Activated CD4-positive, alpha-beta T cell treated with anti-CD3 and anti-CD28 coated beads, Interleukin-2, amount 50 U/mL, for 48 hours (primary cell): Measurements from ENCODE around the gene POU2F3.
"Not testable (repeated sequence)": the region's sequence is repeated elsewhere in the genome, so short reads cannot be mapped to it uniquely, and the experiment has no call there.

Source experiments
- DNase-seq, 2 experiments: peaks; one replicate each; pipeline ENCODE4 v3.0.0-alpha.2; 2020

The POU2F3 gene

DNA sequence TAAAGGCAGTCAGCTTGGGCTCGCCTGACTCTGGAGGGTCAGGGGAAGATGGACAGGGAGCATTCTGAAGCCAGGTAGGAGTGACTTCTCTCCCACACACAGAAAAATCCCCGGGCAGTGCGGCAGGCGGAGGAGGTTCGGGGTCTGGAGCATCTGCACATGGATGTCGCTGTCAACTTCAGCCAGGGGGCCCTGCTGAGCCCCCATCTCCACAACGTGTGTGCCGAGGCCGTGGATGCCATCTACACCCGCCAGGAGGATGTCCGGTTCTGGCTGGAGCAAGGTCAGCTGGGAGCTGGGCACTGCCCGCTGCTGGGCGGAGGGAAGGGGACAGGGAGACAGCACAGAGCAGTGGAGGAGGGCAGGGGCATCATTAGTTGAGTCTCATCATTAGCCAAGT, 13.2 kb upstream of the POU2F3 start:
- no peak for DNase-seq

DNA sequence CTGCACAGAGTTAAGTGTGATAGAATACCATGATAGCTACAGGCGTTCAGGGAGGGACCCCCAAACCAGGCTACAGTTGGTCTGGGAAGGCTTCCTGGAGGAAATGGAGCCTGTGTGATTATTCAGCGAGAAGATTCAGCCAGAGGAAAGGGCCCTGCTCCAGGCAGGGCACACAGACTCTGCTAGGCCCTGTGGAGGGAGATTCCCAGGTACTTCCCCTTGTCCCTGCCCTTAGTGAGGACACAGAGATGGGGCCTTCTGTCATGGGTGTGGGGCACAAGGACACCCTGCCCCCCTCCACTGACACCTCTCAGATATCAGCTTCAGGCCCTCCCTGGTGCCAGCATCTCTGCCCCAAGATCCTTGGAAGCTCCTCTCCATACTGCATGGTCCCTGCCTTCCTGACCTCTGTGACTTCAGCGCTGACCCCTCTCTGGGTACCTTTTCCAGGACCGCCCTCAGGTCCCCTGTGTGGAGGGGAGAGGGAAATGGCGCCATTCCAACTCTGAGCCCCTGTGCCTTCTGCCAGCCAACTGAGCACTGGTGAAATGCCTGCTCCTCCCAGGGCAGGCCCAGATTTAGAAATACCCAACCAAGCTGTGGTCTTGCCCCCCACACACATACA, 12.6 kb upstream of the POU2F3 start:
- no peak for DNase-seq

DNA sequence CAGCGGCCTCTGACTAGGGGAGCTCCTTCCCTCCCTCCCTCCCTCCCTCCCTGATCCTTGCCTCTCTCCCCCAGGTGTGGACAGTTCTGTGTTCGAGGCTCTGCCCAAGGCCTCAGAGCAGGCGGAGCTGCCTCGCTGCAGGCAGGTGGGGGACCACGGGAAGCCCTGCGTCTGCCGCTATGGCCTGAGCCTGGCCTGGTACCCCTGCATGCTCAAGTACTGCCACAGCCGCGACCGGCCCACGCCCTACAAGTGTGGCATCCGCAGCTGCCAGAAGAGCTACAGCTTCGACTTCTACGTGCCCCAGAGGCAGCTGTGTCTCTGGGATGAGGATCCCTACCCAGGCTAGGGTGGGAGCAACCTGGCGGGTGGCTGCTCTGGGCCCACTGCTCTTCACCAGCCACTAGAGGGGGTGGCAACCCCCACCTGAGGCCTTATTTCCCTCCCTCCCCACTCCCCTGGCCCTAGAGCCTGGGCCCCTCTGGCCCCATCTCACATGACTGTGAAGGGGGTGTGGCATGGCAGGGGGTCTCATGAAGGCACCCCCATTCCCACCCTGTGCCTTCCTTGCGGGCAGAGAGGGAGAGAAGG, 11.1 kb upstream of the POU2F3 start:
- DNase-seq, result no peak

DNA sequence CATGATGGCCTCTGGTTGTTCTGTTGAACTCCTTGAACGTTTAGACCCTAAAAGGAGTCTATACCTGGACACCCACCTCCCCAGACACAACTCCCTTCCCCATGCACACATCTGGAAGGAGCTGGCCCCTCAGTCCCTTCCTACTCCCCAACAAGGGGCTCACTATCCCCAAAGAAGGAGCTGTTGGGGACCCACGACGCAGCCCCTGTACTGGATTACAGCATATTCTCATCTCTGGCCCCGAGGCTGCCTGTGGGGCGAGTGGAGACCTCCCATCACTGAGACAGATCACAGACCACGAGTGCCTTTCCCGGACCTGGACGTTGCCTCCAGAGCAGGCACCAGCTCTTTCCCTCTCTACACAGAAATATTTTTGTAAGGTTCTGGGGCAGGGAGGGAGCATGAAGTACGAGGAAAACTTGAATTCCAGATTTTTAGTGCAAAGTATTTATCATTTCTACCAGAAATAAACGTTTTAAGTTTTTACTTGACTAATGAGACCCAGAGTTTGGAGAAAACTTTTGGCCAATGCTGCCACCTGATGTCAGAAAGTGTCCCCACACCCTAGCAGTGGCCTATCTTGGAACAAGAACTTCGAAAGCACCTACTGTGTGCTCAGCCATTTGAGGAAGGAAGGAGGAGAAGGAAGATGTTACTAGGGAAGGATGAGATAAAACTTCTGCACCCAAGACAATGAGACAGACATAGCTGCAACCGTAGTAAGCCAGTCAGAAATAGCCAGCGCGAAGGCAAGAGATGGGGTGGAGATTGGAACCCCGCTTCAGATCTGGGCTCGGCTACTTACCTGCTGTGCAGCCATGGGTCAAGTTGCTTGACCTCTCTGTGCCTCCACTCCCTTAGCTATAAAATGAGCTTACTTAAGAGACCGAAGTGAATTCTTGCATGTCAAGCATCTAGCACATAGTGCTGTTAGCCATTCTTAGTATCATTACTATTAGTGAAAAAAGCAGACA, 10.2 kb upstream of the POU2F3 start:
- DNase-seq, result peak; percentile 20 to 41

DNA sequence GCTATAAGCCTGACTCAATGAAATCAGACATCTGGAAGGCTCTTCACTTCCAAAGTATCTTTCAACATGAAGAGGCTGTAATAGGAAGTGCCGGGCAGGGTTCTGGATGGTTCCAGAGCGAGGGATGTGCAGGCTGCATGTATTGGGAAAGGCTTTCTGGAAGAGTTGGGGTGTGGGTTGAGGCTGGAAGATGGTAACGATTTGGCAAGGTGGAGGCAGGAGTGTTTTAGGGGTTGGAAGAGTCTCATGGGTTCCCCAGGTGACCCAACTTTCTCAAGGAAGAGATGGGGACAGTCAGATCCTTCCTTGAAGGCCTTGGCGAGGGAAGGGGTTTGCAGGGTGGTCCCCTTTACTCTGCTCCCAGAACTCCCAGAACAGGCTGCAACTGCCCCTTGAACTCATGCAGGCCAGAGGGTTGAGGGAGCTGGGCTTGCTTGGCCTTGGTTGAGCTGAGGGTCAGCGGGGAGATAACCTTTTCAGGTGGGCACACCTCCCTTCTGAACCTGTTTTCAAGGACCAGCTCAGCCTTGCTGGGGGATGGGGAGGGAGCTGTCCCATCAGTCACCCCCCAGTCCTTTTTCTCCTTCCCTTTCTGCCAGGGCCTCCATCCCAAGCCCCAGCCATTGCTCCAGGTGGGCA, 9.4 kb upstream of the POU2F3 start:
- no peak for DNase-seq

DNA sequence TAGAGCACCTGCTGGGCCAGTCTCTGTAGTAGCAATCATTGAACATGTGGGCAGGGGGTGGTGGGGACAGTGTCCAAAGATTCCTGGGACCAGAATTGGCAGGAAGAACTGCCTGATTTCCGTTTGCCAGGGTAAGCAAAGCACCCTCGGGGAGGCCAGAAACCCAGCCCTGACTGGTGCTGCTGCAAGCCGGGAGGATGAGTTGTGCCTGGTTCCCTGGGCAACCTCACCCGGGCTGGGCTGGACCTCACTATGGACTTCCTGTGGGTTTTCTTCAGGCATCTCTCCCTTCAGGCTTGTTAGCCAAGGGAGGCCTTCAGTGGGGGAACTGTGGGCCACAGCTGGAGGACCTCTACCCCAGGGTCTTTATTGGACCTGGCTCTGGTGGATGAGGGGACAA, 8.0 kb upstream of the POU2F3 start:
- no peak for DNase-seq

DNA sequence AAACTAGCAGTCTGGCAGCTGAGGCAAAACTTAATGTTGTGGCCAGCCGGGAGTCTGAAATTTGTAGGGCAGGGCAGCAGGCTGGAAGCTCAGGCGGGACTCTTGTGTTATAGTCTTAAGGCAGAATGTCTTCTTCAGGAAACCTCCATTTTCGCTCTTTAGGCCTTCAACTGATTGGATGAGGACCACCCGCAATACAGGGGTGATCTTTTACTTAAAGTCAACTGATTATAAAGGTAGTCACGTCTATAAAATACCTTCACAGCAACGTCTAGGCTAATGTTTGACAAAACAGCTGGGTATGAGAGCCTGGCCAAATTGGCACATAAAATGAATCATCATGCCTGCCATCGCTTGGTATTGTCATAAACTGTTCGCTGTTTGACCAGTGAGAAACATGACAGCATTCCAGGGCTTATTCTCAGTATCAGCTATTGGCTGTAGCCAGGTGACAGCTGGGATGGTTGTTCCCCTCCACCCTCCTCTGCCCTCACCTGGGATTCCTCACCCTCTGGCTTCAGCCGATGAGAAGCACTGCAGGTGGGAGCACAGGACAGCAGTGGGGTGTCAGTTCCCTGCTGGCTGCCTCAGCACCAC, 6.6 kb upstream of the POU2F3 start:
- DNase-seq, result no peak

DNA sequence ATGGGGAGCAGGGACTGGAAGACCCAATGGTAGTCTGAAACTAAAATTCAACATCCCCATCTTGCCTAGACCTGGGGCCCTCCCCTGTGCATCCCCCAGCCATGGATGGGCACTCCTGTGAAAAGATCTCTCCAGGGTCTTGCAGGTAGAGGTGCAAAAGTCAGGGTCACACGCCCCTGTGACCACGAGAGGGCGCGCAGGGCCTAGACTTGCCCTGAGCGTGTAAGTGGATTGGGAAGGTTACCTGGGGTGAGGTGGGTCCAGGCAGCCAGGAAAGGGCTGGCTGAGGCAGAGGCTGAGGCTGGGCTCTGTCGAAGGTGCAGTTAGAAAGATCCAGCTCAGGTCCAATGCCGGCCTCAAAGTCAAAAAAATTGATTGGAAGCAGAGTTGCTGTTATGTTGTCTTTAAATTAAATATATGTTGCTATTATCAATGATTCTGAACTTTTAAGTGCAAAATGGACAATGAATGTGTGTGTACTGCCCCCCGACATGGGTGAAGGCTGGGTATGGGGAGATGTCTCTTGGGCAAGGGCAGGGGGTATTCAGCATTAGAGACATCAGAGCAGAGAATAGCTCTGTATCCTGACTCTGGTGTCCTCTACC, 4.8 kb upstream of the POU2F3 start:
- DNase-seq, result peak; percentile 71 to 78

DNA sequence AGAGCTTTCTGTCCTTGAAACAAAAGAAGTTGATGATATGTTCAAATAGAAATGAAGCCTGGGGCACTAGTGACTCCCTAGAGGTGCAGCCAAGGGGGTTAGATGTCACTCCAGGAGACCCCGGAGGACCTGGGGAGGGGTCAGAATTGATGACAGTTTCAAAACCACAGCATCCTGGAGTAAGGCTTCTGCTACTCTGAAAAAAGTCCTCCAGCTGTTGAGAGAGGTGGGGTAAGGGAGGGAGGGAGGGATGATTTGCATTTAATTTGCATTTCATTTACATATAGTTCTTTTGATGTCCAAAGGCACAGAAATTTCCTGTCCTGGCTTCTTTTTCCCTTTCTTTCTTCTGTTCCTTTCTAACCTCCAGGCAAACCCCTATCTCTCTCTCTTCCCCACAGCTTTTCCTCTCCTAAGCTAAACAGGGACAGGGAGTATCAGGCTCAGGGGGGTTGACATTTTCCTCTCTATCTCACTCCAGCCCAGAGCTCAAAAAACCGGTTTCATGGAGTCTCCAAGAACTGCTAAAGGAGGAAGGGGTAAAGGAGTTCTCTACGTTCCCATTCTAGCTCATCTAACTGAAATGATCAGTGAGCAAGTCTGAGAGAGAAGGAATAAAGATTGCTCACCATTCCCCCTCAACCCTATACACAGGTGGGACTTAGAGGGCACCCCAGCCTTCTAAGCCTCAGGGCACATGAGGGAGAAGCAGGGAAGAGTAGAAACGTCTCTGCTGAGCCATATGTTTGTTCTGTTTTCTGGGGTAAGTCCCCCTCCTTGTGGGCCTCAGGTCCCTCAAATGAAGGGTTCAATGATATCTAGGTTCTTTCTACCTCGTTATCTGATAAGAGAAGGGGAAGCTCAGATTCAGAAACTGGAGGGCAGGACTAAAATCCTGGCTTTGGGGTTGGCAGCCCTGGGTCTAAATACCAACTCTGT, 3.5 kb upstream of the POU2F3 start:
- DNase-seq, result no peak

DNA sequence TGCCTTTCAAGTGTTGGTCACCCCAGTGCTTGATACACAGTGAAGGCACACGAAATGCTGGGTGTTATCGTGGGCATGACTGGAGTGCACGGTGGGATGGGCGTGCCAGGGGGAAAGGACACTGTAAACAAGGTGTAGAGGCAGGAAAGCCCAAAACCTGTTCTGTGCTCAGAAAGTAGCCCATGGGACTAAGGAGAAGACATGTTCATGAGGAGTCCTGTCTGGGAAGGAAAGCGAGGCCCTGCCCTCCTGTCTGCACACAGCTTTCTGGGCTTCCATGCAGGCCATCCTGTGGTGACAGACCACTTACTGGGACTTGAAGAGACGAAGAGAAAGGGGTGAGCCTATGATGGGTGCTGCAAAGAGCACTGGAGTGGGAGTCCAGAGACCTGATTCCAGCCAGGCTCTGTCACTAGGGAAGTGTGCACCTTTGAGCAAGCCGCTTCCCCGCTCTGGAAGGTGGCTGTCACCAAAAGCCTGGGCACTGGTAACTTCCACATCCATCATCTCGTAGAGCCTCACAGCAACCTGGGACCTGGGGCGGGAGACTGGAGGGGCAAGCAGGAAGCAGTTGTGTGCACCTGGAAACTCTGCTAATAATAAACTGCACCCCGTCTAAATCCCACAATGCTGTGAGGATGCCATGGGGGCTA, 846 bp upstream of the POU2F3 start:
- no peak for DNase-seq

DNA sequence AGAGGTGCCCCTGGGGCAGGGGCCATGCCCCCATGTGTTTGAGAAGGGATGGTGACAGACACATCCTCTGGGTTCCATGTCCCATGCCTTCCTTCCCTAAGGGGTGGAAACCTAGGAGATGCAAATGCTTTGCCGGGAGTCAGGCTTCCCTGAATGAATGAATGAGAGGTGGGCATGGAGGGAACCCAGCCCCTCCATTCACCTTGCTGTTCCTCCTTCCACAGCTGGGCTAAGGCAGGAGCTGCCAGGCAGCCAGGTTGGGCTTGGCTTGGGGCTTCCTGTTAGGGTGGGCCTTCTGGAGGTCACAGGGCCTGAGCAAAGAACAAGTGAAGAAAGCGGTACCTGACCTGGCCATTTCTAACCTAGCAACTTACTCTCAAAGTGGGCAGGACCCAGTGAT, 926 bp downstream of the POU2F3 start:
- DNase-seq, result no peak

DNA sequence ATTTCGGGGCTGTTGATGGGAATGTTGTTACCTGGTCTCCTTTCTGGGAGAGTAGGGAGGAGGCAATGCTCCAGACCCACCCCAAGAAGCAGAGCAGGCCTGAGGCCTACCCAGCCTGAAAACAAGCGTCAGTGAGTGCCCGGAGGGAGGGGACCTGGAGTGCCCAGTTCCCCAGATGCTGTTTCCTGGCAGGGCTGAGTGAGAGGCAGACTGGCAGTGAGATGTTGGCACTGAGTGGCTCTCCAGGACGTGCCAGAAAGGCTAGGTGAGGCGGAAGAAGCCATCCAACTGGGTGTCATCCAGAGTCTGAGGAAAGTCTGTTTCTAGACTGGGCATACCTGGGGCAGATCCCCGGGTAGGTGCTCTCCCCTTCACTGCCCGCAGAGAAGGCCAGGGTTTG, 1.3 kb downstream of the POU2F3 start:
- no peak for DNase-seq

DNA sequence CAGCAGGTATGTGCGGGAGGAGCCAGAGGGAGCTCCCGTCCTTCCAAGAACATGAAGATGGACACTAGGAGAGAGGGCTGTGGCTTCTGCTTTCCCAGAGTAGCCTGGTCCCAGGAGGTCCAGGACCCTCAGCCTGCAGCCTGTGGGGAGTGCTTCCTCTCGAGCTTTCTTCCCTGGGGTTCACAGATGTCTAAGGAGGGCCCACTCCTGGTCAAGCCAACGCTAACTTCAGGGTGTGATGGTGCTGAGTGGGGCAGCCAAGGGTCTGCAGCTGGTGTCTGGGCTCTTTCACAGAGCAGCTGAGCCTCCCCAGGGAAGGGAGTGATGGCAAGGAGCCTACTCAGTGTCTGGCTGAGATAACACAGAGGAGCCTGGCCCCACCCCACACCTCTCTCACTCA, 3.3 kb downstream of the POU2F3 start:
- DNase-seq, result no peak

DNA sequence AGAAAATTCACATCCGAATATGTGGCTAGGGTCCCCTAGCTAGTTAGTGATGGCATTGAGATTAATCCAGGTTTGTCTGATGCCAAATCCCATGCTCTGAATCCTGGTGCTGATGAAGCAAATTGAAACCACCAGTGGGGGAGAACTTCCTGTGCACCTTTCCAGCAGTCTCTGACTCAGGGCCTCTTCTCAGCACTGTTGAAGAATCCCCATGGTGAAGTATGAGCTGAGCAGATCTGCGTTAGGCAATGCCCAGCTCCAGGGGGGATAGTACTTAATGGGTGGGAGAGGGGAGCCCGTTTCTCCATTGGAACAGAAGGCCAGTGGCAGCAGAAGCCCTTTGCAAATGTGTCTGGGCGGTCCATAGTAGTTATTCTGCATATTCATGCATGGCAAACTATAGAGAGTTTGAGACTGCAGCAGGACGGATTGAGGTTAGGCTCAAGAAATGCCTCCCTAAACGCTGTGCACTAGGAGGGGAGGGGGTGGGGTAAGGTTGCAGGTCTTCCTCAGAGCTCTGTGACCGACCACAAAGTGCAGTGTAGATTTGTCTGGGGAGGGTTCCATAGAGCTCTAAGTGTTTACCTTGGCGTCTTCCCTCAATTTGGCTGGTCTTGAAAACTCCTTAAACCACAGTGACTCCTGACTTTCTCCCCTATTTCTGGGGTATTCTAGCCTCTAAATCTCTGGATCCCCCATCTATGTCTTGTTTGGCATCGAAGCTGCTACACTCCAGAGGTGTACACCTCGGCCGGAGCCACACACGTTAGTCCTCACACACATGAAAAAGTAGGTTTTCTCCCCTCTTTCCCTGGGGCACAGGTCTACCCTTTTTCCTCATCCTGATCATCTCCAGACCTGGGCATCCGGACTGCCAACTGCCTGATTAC, 4.8 kb downstream of the POU2F3 start:
- DNase-seq, result peak in 1 of 2 experiments; percentile 18

DNA sequence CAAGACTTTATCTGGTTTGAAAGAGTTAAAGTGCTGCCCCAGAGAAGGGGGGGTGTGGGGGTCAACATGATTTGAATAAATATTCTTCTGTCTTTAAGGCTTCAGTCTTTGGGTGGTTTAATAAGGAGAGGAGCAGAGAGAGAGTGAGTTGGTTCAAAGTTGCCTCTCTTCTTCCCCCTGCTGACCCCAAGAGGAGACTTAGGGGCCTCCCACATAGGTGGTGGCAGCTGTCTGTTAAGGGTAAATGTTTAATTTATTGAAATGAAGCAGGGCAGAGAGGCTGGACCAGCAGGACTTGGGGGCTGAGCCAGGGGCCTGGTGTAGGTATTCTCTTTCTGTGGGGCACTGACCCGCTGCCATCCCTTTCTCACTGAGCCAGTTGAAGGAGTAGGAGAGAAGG, 5.5 kb downstream of the POU2F3 start:
- no peak for DNase-seq

DNA sequence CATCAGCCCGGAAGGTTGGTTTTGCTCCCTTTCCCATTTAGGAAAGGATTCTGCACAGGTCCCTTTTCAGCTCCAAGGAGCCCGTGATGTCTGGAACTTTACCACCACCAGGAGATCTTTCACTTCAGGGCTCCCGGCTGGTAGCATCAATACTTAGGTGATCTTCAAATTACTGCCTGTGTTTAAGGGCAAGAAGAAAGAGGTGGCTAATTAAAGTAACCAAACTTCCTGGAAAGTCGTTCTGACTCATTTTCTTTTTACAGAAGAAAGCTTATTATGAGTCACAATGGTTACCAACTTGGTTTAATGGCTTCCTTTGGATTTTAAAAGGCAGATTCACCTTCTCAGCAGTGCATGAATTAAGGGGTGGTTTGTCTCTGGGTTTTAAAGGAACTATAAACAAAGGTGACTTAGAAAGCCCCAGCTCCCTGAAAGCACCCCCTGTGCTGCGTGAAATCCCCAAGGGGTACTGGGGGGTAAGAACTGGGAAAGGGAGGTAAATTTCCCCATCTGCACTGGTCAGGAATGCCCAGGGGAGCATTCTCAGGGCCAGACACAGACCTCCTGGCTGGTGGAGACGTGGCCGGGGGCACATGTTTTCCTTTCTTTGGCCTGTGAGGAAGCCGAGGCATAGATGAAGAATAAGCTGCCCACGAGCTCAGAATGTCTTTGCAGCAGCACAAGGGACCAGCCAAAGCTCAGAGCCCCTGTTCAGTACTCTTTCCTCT, 8.8 kb downstream of the POU2F3 start:
- DNase-seq, result peak in 1 of 2 experiments; percentile 9

DNA sequence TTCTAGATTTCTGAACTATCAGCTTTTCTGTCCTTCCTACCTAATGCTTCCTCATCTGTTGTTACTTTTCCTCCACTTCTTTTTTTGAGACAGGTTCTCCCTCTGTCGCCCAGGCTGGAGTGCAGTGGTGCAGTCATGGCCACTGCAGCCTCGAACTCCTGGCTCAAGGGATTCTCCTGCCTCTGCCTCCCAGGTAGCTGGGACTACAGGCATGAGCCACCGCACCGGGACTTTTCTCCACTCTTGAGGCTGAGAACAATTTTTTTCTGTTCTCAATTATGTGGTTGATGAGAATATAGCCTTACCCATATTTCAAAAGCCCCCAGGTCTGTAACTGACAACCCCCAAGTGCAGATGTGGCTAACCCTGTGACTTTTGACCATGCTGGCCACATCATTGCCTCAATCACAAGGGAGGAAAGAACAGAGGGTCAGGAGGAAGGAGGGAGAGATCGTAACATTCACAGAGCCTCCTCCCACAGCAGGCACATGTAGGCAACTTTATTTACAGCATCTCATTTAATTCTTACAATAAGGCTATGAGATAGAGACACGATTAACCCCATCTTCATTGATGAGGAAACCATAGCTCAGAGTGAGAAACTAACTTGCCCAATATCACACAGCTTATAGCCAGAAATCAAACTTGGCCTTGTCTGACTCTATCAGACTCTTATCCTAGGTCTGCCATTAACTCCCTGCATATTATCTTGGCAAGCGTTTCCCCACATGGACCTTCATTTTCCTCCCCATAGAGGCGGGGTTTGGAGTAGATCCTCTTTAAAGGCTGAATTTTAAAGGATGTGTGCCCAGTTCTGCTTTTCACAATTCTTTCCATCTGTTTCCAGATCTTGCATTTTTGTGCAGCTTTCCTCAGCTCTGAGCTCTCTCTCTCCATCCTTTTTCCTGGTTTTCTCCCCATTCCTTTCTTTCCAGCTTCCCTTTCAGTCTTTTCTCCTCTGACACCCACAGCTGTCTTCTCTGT, 9.6 kb downstream of the POU2F3 start:
- DNase-seq, result no peak

DNA sequence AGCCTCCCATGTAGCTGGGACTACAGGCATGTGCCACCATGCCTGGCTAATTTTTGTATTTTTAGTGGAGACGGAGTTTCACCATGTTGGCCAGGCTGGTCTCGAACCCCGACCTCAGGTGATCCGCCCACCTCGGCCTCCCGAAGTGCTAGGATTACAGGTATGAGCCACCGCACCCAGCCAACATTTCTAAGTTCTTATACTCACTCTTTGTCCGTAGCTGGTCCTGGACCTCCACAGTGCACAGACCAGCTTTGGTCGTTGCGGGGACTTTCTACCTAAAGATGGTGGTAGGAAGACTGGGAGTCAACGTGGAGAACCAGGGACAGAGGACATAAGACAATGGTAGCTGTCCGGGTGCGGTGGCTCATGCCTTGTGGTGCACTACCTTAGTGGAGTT, 13.4 kb downstream of the POU2F3 start:
- DNase-seq, result not testable (repeated sequence)
